AG20443 (cell line): ENCODE results near the gene ACADL.

Experiments used
- DNase-seq: peaks from one replicate; pipeline ENCODE4 v3.0.0; 2012; ENCODE audit warnings: low spot score, mixed read lengths

ACADL gene

DNA sequence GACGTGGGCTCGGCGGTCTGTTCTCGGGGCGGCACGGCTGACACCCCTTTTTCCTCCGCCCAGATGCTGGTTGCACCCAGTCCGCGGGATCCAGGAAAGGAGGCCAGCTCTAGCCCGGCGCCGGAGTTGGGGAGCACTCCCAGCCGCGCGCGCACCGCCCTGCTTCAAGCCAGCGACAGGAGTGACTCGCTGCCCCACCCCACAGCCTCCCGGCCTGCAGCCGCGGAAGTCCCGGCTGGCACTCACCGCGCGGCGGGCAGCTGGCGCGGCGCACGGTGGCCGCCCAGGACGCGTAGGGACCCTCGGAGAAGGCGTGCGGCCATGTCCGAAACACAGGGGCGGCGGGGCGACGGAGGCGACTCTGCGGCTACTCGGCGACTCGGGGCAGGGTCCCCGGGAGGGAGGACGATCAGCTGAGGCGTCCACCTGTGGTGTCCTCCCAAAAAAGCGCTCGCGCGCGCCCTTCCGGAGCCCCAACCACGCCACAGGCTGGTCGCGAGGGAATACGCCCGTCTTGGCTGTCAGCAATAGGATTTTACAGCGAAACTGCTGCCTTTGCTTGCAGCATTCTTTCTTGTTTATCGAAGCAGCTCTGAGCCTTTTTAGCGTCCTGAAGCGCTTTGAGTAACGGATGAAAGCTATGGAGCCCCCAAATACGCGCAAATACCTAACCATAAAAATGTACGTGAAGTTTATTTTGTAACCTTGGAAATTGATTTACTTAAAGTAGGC lies at the start of gene ACADL:
ACADL (minus strand) TSS at position 507 of the 732 bp plus-strand sequence; CDS start at position 323, 184 bp downstream.
- DNase-seq: peak; percentile 78

DNA sequence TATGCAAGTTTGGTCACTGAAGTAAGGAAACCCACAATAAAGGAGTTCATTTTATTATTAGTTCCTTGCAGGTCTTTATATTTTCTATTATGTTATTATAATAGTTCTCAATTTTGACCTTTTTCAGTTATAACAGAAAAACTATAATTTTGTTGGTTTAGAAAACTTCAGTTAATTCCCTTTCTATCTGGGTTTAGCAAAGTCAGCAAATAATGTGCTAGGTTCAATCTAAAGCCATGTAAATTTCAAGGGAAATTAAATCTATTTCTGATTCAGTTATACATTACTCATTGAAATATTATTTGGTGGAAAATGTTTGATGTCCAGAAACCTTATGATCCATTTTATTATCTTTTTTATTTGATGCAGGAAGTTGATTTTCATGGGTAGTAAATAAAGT lies 46.1 kb upstream of the ACADL start:
- no peak for DNase-seq

DNA sequence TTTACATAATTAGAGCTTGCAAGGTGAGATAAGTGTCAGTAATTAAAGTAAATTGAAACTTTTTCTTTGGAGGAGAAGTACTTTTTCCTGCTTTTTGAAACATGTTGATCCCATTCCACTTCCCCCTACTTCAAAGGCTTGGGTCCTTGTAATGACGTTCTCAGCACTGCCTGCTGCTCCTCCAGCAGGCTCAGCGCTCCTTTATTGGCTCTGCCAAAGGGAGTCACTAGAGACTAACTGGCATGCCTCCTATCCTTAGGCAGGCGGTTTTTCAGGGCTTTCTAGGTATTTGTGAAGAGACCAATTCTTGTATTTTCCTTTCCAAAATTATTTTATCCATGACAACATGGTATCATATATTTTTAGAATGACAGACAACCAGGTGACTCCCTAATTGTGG lies 43.9 kb upstream of the ACADL start:
- DNase-seq: no peak

DNA sequence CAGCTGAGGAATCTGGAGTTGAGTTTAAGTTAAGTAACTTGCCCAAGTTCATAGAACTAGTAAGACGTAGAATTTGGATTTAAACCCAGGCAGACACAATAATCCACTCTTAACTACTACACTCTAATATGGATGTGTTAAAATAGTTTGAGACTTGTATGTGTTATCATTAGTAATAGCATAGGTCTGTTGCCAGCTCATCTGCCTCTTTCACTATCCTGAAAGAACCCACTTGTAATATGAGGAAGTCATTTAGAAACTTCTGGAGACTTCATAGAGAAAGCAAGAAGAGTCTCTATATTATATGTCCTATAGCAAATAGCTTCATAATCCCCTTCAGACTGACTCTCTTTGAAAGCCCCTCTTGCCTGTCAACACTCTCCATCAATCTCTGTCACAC lies 43.0 kb upstream of the ACADL start:
- no peak for DNase-seq

DNA sequence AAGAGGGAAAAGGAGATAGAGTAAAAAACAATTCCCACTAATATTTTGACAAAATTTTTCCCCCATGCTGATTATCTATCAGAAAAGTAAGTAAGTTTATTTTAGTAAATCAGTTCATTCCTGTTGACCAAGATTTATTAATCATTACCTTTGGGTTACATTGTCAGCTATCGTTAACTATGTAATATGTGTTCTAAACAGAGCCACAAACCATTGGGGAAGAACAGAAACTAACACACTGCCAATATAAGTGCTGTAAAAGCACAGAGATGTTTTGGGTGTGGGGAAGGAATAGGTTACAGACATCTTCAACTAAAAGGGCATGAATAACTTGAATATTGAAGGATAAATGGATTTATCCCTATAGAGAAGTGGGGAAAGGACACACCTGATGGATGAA lies 42.5 kb upstream of the ACADL start:
- DNase-seq: no peak

DNA sequence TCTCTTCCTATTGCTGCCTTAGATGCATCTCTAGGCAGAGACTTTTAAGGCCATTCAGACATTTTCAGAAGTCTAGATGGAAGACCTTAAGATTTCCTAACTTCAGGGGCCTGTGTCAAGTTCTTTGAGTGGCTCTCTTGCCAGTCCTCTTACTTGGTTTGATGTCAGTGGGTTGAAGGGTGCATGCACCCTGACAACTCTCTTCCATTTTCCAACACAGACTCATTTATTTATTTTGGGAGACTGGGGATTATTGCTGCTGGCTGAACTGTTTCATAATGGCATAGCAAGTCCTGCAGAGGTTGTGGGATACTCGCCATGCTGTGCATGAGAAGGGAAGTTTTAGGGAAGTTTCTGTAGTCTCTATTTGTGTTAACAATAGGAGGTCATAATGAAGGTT lies 39.0 kb upstream of the ACADL start:
- no peak for DNase-seq

DNA sequence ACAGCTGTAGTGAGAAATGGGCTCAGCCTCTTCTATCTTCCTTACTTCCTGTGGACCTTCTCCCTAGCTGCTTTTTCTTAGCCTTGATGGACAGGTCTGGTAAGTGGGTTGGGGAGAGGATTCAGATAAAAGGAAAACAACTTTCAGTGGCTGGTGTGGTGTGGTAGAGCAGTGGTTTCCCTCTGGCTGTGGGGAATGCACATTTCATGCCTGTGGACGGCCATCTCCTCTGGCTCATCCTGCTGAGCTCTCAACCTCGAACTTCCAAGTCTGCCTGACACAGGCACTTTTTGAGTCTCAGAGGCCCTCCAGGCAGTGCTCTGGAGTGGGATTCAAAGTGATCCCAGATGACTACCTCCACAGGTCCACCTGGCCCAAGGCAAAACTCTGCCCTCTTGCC lies 38.6 kb upstream of the ACADL start:
- no peak for DNase-seq

DNA sequence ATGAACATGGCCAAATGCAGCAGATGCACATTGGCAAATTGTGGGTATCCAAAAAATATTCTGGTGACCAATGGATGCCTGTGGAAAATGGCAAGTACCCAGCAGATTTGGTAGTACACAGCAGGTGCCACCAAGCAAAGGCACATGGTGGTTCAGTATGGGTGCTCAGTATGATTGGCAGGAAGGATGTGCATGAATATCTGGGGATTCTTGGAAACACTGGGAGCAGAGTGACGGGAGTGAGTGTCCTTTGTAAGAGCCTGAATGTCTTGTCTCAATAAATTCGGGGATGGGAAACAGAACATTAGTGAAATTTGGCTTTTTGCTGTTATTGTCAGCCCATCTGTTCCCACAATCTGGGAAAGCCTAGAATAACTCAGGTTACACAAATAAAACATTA lies 36.8 kb upstream of the ACADL start:
- no peak for DNase-seq

DNA sequence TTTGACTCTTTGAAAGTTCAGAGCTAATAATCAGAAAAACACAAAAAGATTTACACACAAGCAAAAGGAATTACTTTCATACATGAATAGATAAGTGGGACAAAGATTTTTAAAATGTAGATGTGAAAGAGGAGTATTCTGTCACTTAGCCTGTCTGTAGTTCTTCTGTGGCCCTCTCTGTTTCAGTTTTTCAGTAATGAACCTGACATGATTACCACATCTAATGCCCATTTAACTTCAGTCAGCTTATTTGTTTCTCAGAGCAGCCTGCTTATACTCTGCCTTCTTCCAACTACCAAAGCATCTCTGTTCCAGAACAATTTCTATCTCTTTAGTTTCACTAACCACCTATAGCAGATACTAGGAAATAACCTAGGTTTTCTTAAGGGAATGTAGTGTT lies 34.4 kb upstream of the ACADL start:
- no peak for DNase-seq

DNA sequence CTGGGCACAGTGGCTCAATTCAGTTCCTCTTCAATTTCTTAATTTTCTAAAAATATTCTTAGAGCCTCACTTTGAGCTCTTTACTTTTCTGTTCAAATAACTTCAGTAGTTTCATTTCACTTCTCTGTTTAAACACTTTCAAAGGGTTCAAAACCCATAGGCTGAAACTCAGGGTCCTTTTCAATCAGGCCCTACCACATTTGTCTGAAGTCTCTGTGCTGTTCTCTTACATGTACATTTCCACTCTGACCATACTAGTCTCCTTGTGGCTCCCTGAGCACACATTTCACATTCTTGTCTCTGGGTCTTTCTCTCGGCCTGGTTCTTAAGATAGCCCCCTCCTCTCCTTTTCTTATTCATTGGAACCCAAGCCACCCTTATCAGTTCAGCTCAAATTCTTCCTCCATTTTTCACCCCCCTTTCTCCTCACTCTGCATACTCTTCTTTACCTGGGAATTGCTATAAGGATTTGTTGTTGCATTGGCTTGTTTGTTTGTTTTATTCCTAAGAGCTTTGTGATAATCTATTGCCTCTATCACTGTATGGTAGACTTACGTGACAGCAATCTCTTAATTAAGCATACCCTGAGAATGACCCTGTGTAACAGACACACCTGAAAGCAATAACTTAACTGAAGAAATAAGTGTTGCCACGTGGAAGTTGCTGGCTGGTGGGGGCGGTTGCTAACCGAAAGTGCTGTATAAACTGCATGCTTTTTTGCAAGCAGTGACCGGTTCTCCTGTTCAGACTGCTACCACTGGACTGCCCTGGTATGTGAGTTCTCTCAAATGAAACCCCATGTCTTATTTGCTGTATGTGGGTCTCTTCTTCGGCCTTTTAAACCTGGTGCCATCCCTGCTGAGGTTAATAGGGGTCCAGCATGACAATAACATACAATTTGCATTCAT lies 27.7 kb upstream of the ACADL start:
- peak; percentile 17 for DNase-seq

DNA sequence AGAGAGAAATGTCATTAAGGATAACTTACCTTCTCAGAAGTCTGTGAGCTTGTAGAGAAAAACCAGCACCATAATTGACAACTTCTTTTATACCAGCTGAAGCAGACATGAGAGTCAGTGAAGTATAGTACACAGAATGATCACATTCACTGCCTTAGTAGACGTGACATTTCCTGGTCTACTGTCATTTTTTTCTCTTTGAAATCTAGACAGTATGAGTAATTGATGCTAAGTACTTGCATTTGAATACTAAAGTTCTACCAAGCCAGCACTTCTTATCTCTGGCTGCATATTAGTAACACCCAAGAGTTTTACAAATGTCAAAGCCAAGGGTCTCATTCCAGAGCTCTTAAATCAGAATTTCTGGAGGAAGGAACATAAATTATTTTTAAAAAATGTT lies 25.4 kb upstream of the ACADL start:
- no peak for DNase-seq

DNA sequence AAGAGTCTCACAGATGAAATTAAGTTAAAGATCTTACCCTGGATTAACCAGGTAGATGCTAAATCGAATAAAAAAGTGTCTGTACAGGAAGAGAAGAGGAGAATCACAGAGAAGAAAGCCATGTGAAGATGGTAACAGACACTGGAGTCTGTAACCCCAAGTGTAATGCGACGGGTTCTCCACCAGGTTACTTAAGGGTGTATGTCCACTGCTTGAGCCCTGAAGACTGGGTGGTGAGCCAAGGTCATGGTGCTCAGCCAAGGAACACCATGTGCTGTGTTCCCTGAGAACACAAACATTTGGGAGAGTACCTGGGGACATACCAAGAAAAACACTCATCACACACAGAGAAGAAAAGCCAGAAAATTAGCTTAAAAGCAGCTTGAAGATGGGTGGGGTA lies 8.2 kb upstream of the ACADL start:
- DNase-seq: no peak

DNA sequence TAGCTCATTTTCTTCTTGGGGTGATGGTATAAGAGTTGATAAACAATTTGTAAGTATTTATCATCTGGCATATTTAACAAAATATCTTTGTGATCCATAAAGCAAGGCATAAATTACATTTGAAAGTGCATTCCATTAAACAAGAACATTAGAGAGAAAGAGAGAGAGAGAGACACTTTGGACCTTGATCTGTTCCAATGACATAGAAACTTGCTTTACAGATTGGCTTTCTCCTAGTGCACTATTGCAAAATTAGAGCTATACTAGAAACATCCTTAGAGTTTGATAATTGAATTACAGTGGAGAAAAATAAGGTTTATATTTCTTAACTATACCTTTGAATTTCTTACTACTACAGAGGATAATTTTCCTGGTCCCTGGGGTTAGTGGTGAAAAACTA lies 5.7 kb upstream of the ACADL start:
- DNase-seq: no peak

DNA sequence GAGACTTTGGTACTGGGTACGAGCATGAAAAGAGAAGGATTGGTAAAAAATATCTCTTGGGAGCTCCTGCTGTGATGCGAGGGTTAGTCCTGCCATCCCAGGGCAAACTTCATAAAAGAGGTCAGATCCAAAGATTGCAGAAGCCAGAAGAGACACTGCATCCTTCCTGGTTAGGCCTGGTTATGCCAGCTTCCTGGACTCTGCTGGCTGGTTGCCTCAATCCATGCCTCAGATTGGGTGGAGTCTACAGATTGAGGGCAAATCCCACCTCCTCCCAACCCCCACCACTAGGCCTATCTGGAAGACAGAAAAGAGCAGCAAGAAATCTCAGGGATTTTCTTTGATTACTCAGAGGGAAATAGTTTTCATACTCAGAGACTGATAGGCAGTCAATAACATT lies 5.3 kb upstream of the ACADL start:
- DNase-seq: no peak

DNA sequence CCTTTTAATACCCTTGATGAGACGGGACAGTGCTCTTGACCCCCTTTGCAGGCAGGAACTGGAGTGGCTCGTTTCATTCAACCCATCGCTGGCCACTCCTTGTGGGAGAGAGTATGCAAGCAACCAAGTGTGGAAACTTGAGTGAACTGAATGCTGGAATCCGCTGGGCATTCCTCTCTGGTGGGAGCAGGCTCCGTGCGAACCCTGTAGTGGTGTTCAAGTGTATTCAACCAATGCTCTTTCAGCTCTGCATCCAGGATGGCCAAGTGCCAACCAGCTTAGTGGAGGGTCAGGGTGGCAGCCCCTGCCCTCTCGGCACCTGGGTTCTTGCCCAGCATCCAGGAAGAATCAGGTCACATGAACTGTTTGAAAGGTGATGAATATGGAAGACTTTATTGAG lies 3.3 kb upstream of the ACADL start:
- DNase-seq: no peak

DNA sequence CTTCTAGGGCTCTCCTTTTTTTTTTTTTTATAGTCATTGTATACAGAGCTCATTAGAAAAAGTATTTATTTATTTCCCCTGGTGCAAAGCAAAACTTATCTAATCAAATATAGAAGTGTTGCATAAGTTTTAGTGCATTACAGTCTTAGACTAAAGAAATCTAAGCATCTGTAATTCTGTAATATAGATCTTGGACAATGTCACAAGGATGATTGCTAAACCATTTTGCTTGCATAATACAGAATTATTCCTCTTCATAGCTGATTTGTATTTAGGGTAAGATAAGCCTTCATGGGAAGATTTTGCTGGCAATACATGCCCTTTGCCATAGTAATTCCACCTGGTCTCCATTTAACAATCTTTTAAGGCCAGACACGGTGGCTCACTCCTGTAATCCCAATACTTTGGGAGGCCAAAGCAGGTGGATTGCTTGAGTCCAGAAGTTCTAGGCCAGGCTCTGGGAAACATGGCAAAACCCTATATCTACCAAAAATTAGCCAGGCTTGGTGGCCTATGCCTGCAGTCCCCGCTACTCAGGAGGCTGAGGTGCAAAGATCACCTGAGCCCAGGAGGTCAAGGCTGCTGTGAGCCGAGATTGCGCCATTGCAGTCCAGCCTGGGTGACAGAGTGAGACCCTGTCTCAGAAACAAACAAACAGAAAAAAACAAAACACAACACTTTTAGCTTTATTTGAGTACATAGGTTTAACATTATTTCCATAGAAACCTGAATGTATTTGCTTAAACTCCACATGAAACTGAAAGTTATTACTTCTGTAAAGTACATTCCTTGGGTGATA lies 2.2 kb upstream of the ACADL start:
- no peak for DNase-seq

DNA sequence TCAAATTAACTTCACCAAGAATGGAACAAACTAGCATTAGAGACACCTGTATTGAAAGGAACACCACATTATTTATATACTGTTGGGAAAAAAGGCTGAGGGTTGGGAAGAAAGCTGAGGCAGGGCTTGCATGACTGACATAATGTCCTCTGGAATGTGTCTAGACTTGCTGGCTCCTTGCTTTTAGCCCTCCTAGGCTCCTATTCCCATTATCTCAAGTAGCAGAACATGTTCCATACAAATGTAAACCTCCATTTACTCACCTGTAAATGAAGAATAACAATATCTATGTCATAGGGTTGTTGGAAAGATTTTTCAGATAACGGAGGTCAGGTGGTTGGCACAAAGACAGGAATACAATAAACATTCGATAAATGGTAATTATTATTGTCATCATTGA lies 976 bp upstream of the ACADL start:
- no peak for DNase-seq

DNA sequence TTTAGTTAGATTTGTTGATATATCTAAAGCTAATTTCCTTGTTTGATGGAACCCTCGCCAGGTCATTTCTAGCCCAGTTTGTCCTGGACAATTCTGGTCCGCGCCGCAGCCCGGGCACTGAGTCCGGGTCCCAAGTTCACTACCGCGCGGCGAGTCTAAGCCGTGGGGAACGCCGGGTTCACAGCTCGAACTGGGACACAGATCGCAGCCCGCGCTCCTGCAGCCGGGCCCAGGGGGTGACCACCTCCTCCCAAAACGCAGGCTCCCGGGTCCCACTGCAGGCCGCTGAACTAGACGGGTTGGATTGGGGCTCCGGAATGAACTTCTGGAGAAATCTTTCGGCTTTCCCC lies 681 bp downstream of the ACADL start:
- no peak for DNase-seq

DNA sequence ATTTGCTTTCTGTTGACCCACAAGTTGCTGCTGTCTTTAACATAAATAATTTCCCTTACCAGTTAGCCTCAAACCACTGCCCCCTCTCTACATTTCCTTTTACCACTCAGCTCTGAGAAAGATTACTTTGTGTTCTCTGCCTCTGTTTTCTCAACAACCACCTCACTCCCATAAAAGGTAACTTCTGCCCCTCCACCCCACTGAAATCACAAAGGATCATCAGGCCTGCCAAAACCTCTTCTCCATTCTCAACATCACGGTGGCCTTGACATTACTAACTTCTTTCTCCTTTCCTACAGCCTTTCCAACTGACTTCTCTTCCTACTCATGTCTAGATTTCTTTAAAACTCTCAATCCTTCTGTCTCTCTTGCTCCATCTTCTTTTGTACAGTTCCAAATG lies 10.1 kb downstream of the ACADL start:
- no peak for DNase-seq

DNA sequence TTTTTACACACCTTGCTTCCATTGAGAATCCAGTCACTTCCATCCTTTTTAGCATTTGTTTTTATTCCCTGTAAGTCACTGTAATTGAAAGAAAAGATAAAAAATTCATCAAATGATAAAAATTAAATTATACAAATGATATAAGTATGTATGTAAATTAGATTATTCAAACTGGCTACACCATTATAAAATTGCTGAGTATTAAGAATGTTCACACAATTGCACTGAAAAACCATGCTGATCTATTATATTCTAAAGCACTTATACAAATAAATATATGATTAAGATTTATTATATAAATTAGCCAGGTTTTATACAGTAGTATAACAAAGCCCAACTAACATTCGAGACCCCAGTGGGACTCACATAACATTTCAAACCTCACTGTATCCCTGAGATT lies 15.1 kb downstream of the ACADL start:
- no peak for DNase-seq

DNA sequence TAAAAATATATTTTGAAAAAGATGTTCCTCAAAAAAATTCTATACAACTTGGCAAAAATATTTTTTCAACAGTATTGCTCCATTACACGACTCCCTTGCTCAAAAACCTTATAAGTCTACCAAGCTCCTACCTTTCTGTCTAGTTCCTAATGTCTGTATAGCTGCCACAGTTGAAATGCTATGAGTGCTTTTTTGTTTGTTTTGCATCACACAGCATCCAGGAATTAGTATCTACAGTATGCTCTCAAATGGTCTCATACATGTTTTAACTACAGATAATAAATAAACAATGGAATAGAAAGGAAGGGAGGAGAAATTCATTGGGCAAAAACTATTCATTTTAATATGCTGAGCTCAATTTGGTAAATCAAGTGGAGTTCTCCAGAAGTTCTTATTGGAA lies 17.3 kb downstream of the ACADL start:
- no peak for DNase-seq

DNA sequence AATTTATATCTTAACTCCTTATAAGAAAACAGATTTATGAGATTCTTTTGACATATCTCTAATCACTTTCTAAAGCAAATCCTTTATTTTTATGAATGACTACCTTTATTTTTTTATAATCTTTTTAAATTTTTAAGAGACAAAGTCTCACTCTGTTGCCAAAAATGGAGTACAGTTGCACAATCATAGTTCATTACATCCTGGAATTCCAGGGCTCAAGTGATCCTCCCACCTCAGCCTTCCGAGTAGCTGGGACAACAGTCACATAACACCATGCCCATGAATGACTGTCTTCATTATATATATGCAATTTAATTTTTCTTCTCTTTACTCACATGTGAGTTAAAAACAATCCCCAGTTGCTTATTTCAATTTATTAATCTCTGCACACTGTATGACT lies 21.7 kb downstream of the ACADL start:
- no peak for DNase-seq

DNA sequence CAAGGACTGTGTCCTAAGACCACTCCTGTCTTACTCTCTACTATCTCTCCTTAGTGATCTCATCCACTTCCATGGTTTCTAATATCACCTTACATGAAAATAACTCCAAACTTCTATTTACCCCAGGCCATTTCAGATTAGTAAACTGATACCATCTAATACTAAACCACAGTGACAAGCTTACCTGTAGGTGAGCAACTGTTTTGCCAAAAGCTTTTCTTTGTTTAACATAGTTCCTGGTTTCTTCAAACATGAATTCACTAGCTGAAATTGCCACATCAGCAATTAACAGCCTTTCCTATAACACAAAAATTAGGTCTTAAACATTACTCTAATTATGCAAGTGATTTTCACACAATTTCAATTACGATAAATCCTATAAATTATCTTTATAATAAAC lies 22.1 kb downstream of the ACADL start:
- DNase-seq: no peak
